Motor neuron (in vitro differentiated cells): ENCODE data around the gene BSN. TPM values are rescaled to one million over a fixed set of nuclear protein-coding genes. Genes with fewer than 3 reads are reported as not detected.

Experiments used
- ATAC-seq, 8 experiments: fragments of 200-7000 bp; cut with Tn5 transposase; replicated peaks in 6 of 8; 2 replicates each; pipeline ENCODE4 v1.8.0; 2021; ENCODE audit warnings: mild to moderate bottlenecking in 8 of 8, moderate library complexity in 8 of 8
- H3K27ac ChIP-seq, 2 donors: fragments of 250-450 bp; sonication (Bioruptor Pico); 2 replicates each; pipeline ENCODE4 v1.9.0; 2021; ENCODE audit warnings: antibody characterized with exemption in 2 of 2, mild to moderate bottlenecking in 2 of 2, moderate library complexity in 1 of 2
- H3K4me1 ChIP-seq, 2 donors: fragments of 250-450 bp; sonication (Bioruptor Pico); replicated peaks in 1 of 2; 2 replicates each; pipeline ENCODE4 v1.6.1; 2021; ENCODE audit warnings: antibody characterized with exemption in 2 of 2, mild to moderate bottlenecking in 2 of 2, moderate library complexity in 1 of 2
- H3K4me3 ChIP-seq, 5 donors: fragments of 250-450 bp; sonication (Bioruptor Pico); 2 replicates each; pipeline ENCODE4 v1.9.0; 2021; ENCODE audit warnings: antibody characterized with exemption in 5 of 5, mild to moderate bottlenecking in 5 of 5, moderate library complexity in 4 of 5
- WGBS, 10 experiments: fragments of 450-650 bp; shearing (Covaris generic); methylation state at CpG; one replicate each; pipeline ENCODE4 v1.0.0; 2022; 5-methylcytosine and 5-hydroxymethylcytosine counted together
- in situ Hi-C, 9 experiments: fragments of 400-800 bp; cut with MboI; loops; one replicate each; pipeline ENCODE4 v1.15.0; 2021; ENCODE audit warnings: low sequenced_read_pairs in 9 of 9, low pct_unique_long_range_greater_than_20kb in 2 of 9; ENCODE audit not compliant: unreplicated experiment in 9 of 9
- total RNA-seq, 8 experiments: library from RNA; unstranded; fragments of 300-600 nt; gene quantifications; 2 replicates each; pipeline versions ENCODE4 v1.2.3 to v1.2.4, GENCODE V29; 2022

BSN gene
- total RNA-seq, 8 experiments from 2014 or later = 0.31 to 12.6 (median 6.9) TPM

GRCh38 chr3:49628249-49628648 is 74.0 kb downstream of the BSN start:
- in situ Hi-C loops = no loop called here
- ATAC-seq = no peak
- H3K4me1 ChIP-seq = no peaks in the 10 kb centered on the region
- WGBS, 10 experiments = 63 to 94% (median 80%) methylated on average over 1 to 2 of the region's 2 CpGs; no CpG with 5 or more reads in 5 of the 10 experiments
- no peak overlapping the region for H3K4me3 ChIP-seq
- no peak overlapping the region for H3K27ac ChIP-seq

GRCh38 chr3:49629451-49629850 is 75.2 kb downstream of the BSN start:
- in situ Hi-C loops = no loop called here
- no peak overlapping the region for H3K4me3 ChIP-seq
- 100% methylated on average over 2 of the region's 4 CpGs; no CpG with 5 or more reads in 9 of the 10 experiments for WGBS, 10 experiments
- no peaks in the 10 kb centered on the region for H3K4me1 ChIP-seq
- H3K27ac ChIP-seq = no peak overlapping the region
- ATAC-seq = no peak

GRCh38 chr3:49629866-49630265 is 75.6 kb downstream of the BSN start:
- Histone ChIP-seq H3K4me3 (no peak overlapping the region), H3K4me1 (no peaks in the 10 kb centered on the region), H3K27ac (no peak overlapping the region)
- ATAC-seq = no peak
- 40 to 100% (median 90%) methylated on average over 1 to 3 of the region's 6 CpGs; no CpG with 5 or more reads in 6 of the 10 experiments for WGBS, 10 experiments
- in situ Hi-C loops = no loop called here

- H3K4me1 ChIP-seq = no peaks in the 10 kb centered on the region
- H3K4me3 ChIP-seq = no peak overlapping the region
- in situ Hi-C loops = no loop called here
- 80 to 100% (median 100%) methylated on average over 1 of the region's 1 CpG; no CpG with 5 or more reads in 5 of the 10 experiments for WGBS, 10 experiments
- no peak overlapping the region for H3K27ac ChIP-seq
- no peak for ATAC-seq
Observed at GRCh38 chr3:49630784-49631183, 76.5 kb downstream of the BSN start.

GRCh38 chr3:49634736-49635135 is 80.5 kb downstream of the BSN start:
- in situ Hi-C loops = no loop called here
- no peak overlapping the region for H3K4me3 ChIP-seq
- ATAC-seq = no peak

GRCh38 chr3:49636883-49637609 is 82.8 kb downstream of the BSN start:
- ATAC-seq = peak in 2 of 8 experiments; percentile 2 to 21
- Histone ChIP-seq H3K4me3 (no peak overlapping the region), H3K4me1 (no peaks in the 10 kb centered on the region), H3K27ac (no peak overlapping the region)
- in situ Hi-C loops = no loop called here
- WGBS, 10 experiments = 20 to 80% (median 69%) methylated on average over 1 to 5 of the region's 7 CpGs; no CpG with 5 or more reads in 5 of the 10 experiments

More at GRCh38 chr3:49634736-49635135, 80.5 kb downstream of the BSN start:
- Histone ChIP-seq H3K27ac (no peak overlapping the region), H3K4me1 (no peaks in the 10 kb centered on the region)
- 60 to 80% methylated on average over 2 to 3 of the region's 3 CpGs; no CpG with 5 or more reads in 8 of the 10 experiments for WGBS, 10 experiments

GRCh38 chr3:49638445-49638844 is 84.2 kb downstream of the BSN start:
- peak; percentile 22 to 99 (median 71) for ATAC-seq
- in situ Hi-C loops = no loop called here
- Histone ChIP-seq H3K27ac (no peak overlapping the region), H3K4me1 (no peaks in the 10 kb centered on the region), H3K4me3 (no peak overlapping the region)
- WGBS, 10 experiments = 60 to 70% methylated on average over 2 to 6 of the region's 8 CpGs; no CpG with 5 or more reads in 8 of the 10 experiments

GRCh38 chr3:49639551-49639950 is 85.3 kb downstream of the BSN start:
- Histone ChIP-seq H3K27ac (no peak overlapping the region), H3K4me3 (no peak overlapping the region), H3K4me1 (no peaks in the 10 kb centered on the region)
- in situ Hi-C loops = no loop called here
- WGBS, 10 experiments = 40 to 94% (median 80%) methylated on average over 1 to 2 of the region's 2 CpGs; no CpG with 5 or more reads in 4 of the 10 experiments
- ATAC-seq = no peak

GRCh38 chr3:49641292-49641691 is 87.0 kb downstream of the BSN start:
- ATAC-seq = no peak
- no peak overlapping the region for H3K27ac ChIP-seq
- in situ Hi-C loops = no loop called here
- WGBS, 10 experiments = 0 to 77% (median 55%) methylated on average over 1 to 7 of the region's 7 CpGs
- no peak overlapping the region for H3K4me3 ChIP-seq
- H3K4me1 ChIP-seq = no peaks in the 10 kb centered on the region

GRCh38 chr3:49641921-49642707 is 87.8 kb downstream of the BSN start:
- Histone ChIP-seq H3K4me1 (no peaks in the 10 kb centered on the region), H3K27ac (no peak overlapping the region), H3K4me3 (no peak overlapping the region)
- WGBS, 10 experiments = 100% methylated on average over 2 of the region's 14 CpGs; no CpG with 5 or more reads in 9 of the 10 experiments
- ATAC-seq = no peak
- in situ Hi-C loops = no loop called here

GRCh38 chr3:49642708-49643145 is 88.5 kb downstream of the BSN start:
- WGBS, 10 experiments = 55 to 100% (median 83%) methylated on average over 2 to 6 of the region's 9 CpGs; no CpG with 5 or more reads in 7 of the 10 experiments
- ATAC-seq = no peak
- H3K4me1 ChIP-seq = no peaks in the 10 kb centered on the region
- H3K27ac ChIP-seq = no peak overlapping the region
- in situ Hi-C loops = no loop called here
- H3K4me3 ChIP-seq = no peak overlapping the region

- no peak for ATAC-seq
- H3K4me1 ChIP-seq = no peaks in the 10 kb centered on the region
- in situ Hi-C loops = no loop called here
- no peak overlapping the region for H3K4me3 ChIP-seq
- 0 to 100% (median 67%) methylated on average over 1 of the region's 8 CpGs; no CpG with 5 or more reads in 5 of the 10 experiments for WGBS, 10 experiments
- H3K27ac ChIP-seq = no peak overlapping the region
Observed at GRCh38 chr3:49644684-49645083, 90.4 kb downstream of the BSN start.

- Histone ChIP-seq H3K27ac (no peak overlapping the region), H3K4me1 (no peaks in the 10 kb centered on the region), H3K4me3 (no peak overlapping the region)
- no peak for ATAC-seq
- in situ Hi-C loops = no loop called here
- WGBS, 10 experiments = 38 to 100% (median 75%) methylated on average over 1 to 3 of the region's 3 CpGs; no CpG with 5 or more reads in 2 of the 10 experiments
Observed at GRCh38 chr3:49646236-49646635, 92.0 kb downstream of the BSN start.
